Measurements from ENCODE around the gene FERMT3.
A peak's percentile ranks its signal among the peaks of the same experiment; 100 is the strongest.

GRCh38 chr11:64263021-64263946 is 56.8 kb downstream of the FERMT3 start:
- TF ChIP-seq CTCF (IDR thresholded peaks at IDR 0.05) (peak; percentile 25; the same call in 1 of the 2 replicates), NRF1 (IDR thresholded peaks at IDR 0.05; ENCODE audit: low read depth, low read length) (no peak), SMC3 (IDR thresholded peaks at IDR 0.05; ENCODE audit: low read depth, low read length) (no peak), EZH2phosphoT487 (IDR thresholded peaks at IDR 0.05; ENCODE audit: borderline replicate concordance, low read depth) (no peak), SIN3A (IDR thresholded peaks at IDR 0.05; ENCODE audit: borderline replicate concordance, low read depth, low read length) (no peak), EP300 (IDR thresholded peaks at IDR 0.05; ENCODE audit: borderline replicate concordance in 1 of 2, low read depth in 1 of 2, low read length in 1 of 2) (no peak), RFX5 (IDR thresholded peaks at IDR 0.05; ENCODE audit: low read length) (no peak), YY1 (IDR thresholded peaks at IDR 0.05; ENCODE audit: low read depth) (no peak), RCOR1 (IDR thresholded peaks at IDR 0.05; ENCODE audit: low read length) (no peak)
- TF ChIP-seq, protein P1, sequence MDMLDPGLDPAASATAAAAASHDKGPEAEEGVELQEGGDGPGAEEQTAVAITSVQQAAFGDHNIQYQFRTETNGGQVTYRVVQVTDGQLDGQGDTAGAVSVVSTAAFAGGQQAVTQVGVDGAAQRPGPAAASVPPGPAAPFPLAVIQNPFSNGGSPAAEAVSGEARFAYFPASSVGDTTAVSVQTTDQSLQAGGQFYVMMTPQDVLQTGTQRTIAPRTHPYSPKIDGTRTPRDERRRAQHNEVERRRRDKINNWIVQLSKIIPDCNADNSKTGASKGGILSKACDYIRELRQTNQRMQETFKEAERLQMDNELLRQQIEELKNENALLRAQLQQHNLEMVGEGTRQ (IDR thresholded peaks at IDR 0.05; ENCODE audit: borderline replicate concordance, low read depth, low read length): no peak
- TF ChIP-seq, protein P2, sequence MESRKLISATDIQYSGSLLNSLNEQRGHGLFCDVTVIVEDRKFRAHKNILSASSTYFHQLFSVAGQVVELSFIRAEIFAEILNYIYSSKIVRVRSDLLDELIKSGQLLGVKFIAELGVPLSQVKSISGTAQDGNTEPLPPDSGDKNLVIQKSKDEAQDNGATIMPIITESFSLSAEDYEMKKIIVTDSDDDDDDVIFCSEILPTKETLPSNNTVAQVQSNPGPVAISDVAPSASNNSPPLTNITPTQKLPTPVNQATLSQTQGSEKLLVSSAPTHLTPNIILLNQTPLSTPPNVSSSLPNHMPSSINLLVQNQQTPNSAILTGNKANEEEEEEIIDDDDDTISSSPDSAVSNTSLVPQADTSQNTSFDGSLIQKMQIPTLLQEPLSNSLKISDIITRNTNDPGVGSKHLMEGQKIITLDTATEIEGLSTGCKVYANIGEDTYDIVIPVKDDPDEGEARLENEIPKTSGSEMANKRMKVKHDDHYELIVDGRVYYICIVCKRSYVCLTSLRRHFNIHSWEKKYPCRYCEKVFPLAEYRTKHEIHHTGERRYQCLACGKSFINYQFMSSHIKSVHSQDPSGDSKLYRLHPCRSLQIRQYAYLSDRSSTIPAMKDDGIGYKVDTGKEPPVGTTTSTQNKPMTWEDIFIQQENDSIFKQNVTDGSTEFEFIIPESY (IDR thresholded peaks at IDR 0.05; ENCODE audit: borderline replicate concordance, low read depth): no peak

All from SK-N-SH (cell line).